Stimulated activated CD8-positive, alpha-beta memory T cell treated with anti-CD3 and anti-CD28 coated beads, Interleukin-12 subunit alpha, Interleukin-12 subunit beta, amount 100 ng/mL, for 1 hour (primary cell): Measurements from ENCODE around the gene WASF3.
"Not testable (repeated sequence)": the region's sequence is repeated elsewhere in the genome, so short reads cannot be mapped to it uniquely, and the experiment has no call there.

ENCODE experiments used
- DNase-seq: peaks from one replicate; pipeline ENCODE4 v3.0.0-alpha.2; 2020; ENCODE audit warnings: low read depth

WASF3 gene

DNA sequence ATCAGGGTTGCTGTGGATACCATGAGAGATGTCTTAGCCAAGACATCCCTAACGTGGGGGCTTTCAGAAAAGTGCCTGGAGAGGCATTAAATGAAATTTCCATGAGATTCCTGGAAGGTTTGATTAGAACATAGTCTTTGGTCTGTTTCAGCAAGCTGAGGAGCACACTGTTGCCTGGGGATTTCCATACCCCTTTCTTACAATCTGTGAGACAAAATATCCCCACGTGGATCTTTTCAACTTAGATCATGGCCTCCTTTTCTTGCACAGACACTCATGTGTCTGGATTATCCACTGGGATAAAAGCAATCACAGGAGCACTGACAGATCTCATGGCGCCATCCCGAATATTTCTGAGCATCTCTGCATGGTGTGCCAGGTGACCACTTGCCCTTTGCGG is 161.4 kb downstream of the WASF3 start:
- no peak for DNase-seq

DNA sequence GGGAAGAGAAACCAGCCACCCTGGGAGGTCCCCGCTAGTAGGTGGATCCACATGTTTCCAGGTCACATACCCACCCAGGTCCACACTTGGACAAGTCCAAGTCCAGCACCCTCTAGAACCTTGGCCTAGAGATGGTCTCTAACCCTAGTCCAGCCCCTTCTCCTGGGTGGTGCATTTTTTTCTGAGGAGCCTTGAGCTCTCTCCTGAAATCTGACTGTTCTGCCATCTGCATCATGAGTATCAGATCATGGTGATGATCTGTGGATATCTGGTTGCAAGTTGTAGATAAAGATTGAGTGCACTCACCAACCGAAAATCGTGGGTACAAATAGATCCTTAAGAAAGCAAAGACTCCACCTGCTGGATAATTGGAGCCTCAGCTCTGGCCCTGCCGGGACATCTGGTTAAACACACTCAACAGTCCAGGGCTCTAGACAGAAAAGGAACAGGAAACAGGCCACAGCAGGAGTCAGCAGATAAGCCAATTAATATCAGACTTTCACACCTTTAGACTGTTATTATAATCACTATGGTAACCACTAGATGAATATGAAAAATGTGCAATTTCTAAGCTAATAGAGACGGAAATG is 162.0 kb downstream of the WASF3 start:
- no peak for DNase-seq

DNA sequence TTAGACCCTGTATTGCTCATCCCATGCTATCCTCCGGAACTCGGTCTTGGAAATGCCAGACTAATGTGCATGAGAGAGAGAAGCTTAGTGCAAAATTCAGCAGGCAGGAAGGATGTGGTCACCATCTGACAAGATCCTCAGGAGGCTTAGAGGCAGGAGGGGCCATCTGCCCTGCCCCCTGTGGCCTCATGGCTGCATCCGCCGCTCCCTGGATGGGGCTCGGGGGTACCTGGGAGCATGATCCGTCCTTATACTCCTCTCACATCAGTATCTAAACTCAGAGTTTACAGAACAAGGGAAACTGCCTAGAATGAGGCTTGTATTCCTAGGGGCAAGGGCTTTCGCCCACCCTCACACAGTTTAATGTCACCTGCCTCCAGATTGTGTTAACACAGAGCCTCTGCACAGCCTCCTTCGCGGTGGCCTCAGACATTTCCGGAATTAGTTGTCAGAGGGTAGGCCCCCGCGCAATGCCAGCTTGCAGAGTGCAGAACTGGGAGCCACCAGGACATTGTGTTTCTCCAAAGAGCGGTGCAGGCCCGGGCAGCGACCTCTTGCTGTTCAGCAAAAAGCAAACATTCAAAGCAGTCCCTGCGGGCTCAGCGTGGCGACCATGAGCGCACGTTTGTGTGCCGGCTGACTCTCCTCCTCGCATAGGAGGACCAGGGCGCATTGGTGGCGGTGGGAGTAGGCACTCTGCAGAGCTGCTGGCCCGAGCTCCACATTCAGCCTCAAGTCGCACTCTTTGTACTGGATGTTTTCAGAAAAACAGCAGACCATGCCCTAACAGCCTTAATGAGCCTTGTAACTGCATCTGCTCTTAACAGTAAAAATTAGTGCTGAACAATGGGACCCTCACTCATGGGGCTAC is 164.0 kb downstream of the WASF3 start:
- DNase-seq, result no peak

DNA sequence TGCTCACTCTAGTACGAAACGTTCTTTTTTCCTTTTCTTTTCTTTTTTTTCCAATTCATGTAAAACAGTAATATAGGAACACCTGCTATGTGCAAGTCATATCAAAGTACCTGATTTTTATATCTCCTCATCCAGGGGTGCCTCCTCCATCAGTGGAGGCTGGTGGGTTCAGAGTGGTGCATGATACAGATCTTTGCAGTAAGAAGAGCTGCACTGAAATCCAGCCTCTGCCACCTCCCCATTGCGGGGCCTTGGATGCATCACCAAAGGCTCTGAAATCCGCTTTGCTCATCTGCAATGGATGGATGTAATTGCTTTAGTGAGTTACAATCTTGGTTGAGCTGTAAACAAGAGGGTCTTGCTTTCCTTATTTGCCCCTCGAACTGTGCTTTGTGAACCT is 164.8 kb downstream of the WASF3 start:
- DNase-seq, result no peak

DNA sequence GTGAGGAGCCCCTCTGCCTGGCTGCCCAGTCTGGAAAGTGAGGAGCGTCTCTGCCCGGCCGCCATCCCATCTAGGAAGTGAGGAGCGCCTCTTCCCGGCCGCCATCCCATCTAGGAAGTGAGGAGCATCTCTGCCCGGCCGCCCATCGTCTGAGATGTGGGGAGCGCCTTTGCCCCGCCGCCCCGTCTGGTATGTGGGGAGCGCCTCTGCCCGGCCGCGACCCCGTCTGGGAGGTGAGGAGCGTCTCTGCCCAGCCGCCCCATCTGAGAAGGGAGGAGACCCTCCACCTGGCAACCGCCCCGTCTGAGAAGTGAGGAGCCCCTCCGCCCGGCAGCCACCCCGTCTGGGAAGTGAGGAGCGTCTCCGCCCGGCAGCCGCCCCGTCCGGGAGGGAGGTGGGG is 166.1 kb downstream of the WASF3 start:
- DNase-seq, result not testable (repeated sequence)

DNA sequence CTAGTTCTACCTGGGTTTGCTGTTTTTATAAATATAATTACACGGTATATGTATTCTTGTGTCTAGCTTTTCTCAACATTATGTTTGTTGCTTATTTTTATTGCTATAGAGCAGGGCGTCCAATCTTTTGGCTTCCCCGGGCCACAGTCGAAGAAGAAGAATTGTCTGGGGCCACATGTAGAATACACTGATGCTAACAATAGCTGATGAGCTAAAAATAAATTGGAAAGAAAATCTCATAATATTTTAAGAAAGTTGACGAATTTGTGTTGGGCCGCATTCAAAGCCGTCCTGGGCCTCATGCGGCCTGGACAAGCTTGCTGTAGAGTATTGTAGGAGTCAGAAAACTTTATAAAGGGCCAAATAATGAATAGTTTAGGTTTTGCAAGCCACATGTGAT is 169.2 kb downstream of the WASF3 start:
- no peak for DNase-seq

DNA sequence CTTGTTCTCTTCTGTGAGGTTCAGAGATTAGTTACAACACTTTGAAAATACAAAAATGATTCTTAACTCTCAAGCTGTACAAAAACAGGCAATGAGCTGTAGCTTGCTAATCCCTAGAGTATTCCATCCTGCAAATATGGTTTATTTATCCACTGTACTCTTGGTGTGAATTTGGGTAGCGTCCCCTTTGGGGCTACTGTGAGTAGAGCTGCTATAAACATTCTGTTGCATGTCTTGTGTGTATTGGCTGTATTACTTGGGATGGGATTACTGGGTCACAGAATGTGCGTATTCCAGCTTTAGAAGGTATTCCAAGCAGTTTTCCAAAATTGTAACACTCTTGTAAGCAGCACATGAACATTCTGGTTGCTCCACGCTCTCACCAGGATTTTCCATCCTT is 169.6 kb downstream of the WASF3 start:
- no peak for DNase-seq

DNA sequence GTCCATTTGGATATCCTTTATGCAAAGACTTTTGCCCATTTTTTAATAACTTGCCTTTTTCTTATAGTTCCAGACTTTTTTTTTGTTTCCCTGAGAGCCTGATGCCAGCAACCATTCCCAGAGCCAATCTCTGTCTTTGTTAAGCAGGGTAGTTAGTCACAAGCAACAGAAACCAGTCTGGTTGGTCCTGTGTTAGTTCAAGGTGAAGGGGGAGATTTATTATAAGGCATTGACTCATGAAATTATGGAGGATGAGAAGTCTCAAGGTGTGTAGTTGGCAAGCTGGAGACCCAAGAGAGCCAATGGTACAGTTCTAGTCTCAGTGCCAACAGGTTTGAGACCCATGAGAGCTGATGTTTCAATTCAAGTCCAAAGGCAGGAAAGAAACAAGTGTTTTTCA is 170.2 kb downstream of the WASF3 start:
- no peak for DNase-seq

DNA sequence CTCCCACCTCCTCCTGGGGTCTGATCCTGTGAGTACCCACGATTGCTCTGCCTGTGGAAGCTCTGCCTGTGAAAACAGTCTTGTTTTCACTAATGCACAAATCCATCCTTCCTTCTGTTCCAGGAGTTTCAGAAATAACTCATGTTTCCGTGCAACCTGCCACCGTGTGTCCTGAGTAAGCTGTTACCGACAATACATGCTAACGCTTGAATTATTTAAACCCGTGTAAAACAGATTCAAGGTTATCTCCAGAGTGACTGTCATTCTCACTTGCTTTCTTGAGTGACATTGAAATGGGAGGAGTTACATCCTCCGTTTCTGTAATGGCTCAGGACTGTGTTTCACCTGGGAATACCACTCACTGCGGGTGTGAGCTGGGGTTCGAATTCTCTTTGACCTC is 178.2 kb downstream of the WASF3 start:
- no peak for DNase-seq
